Left hindlimb (tissue), 1 donor: Measurements from ENCODE around the gene ZNF441.
A peak's percentile ranks its signal among the peaks of the same experiment; 100 is the strongest.
"Not testable (repeated sequence)": the region's sequence is repeated elsewhere in the genome, so short reads cannot be mapped to it uniquely, and the experiment has no call there.

Experiments
- DNase-seq: peaks from one replicate; pipeline ENCODE4 v3.0.0-alpha.2; 2018

The ZNF441 gene

DNA sequence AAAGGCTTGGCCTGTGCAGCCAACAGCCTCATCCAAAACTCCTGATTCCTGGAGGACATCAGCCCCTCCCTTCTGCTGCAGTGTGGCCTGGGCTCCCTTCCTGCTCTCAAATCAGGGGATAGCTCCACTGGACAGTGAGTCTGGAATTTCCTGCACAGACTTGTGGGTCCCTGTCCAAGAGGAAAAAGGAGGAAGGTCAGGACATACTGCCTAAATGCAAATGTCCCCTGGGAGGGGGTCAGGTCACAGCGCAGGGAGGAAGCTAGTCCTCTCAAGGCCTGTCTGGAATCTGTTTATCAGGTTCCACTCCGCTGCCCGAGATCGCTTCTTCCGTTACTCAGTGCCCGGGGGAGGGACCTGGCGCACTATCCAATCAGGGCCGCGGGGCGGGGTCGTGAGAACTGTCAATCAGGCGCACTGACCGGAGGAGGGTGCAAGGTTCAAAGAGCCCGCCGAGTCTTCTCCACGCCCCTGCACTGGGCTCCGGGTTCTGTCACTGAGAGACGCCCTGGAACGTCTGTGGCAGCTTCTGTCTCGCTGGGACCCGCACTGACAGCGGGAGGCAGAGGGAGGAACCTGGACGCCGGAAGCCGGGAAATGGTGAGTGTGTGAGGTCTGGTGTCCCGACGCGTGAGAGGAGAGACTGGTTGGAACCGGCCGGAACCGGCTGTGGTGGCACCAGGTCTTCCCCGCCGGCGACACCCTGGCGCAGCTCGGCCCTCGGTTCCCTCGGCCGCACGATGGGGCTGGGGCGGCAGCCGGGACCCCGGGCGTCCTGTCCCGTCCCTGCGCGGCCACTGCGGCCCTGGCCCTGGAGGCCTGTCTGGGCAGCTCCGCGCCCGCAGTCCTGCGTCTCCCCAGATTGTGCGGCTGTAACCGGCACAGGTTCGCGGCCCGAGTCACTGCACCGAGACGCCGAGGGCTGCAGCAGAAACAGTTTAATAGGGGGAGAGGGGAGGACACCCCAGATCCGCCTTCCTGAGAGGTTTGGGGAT lies at the start of gene ZNF441:
Gene ZNF441, plus strand, starts transcription at position 404 of the 995 bp plus-strand sequence. Its CDS starts 194 bp downstream, at position 598.
- peak; percentile 97 for DNase-seq

DNA sequence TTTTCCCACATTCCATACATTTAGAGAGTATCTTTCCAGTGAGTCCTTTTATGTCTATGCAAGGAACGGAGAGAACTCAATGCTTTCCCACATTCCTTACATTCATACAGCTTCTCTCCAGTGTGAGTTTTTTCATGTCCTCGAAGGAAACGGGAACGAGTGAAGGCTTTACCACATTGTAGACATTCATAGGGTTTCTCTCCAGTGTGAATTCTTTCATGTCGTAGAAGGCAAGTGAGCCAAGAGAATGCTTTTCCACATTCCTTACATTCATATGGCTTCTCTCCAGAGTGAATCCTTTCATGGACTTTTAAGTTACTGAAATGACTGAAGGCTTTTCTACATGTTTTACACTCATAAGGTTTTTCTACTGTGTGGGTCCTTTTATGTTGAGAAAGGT lies 45.1 kb upstream of the ZNF441 start:
- DNase-seq = no peak

DNA sequence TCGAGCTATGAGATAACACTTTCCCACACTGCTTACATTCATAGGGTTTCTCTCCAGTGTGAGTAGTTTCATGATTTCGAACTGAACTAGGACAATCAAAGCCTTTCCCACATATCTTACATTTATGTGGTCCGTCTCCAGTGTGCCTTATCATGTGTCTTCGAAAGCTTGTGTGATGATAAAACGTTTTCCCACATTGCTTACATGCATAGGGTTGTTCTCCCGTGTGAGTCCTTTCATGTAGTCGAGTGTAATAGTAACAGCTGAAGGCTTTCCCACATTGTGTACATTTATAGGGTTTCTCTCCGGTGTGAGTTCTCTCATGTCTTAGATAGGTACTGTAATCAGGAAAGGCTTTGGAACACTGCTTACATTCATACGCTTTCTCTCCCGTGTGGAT lies 44.4 kb upstream of the ZNF441 start:
- no peak for DNase-seq

DNA sequence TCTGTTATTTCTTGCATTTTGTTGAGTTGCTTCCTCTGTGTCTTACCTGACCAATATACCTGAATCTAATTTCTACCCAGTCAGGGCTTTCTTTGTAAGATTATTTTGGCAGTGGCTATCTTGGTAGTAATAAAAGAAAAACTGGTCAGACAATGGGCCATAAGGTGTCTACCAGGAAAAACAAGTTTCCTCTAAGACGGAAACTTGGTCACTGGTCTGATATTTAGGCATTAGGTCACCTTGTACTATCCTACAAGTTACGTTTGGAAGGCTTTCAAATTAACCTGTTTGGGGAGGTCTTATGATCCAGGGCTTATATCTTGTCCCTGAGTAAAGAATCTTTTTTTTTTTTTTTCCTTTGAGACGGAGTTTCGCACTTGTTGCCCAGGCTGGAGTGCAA lies 37.2 kb upstream of the ZNF441 start:
- DNase-seq = no peak

DNA sequence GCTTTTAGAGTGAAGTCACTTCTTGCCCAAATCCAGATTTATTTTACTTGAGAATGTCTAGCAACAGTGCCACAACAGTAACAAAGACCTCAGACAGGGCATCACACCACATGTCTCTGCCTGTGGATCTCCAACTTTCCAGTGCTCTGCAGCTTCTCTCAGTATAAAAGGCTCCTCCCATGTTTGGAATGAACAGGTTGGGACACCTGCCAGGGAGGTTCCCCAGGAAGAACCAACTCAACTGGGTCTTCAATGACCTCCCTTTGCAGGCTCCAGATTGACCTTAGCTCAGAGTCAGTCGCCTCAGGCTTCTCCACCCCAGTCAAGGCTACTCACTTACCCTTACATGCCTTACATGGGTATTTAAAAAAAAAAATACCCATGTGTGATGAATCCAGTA lies 31.4 kb upstream of the ZNF441 start:
- DNase-seq = no peak

DNA sequence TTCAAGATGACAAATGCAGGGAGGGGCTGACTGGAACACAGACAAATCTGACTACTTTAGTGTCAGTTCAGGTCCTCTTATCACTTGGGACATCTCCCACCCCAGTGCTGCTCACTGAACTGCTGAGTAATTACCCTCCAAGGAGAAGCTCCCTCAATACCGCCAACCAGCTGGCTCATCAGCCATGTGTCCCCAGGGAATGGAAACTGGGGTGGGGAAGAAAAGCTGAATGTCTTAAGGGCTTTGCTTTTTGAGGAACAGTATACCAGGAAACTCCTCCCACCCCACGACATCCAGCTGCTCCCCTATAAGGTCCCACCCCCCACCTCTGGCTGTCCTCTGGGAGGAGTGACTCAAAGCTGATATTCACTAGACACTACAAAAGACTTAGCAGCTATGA lies 30.1 kb upstream of the ZNF441 start:
- peak; percentile 37 for DNase-seq

DNA sequence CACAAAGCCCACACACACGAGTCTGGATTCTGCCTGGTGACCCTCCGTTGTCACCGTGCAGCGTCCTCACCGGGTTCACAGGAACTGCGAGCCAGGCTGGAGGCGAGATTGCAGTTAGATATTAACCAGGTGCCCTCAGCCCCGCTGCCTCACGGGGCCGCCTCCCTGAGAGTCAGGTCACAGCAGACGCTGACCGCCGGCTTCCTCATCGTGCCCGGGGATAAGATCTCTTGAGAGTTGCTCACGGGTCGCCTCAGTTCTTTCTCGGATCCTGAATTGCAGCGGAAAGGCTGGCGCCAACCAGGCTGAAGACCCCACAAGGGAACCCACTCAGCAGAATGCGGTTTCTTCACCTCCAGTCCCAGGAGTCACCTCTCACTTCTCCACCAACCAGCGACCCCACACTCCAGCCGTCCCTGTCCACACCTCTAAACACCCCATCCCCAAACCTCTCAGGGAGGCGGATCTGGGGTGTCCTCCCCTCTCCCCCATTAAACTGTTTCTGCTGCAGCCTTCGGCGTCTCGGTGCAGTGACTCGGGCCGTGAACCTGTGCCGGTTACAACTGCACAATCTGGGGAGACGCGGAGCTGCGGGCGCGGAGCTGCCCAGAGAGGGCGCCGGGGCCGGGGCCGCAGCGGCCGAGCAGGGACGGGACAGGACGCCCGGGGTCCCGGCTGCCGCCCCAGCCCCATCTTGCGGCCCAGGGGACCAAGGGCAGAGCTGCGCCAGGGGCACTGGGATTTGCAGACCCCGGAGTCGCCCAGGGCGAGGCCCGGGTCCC lies 28.6 kb upstream of the ZNF441 start:
- no peak for DNase-seq

DNA sequence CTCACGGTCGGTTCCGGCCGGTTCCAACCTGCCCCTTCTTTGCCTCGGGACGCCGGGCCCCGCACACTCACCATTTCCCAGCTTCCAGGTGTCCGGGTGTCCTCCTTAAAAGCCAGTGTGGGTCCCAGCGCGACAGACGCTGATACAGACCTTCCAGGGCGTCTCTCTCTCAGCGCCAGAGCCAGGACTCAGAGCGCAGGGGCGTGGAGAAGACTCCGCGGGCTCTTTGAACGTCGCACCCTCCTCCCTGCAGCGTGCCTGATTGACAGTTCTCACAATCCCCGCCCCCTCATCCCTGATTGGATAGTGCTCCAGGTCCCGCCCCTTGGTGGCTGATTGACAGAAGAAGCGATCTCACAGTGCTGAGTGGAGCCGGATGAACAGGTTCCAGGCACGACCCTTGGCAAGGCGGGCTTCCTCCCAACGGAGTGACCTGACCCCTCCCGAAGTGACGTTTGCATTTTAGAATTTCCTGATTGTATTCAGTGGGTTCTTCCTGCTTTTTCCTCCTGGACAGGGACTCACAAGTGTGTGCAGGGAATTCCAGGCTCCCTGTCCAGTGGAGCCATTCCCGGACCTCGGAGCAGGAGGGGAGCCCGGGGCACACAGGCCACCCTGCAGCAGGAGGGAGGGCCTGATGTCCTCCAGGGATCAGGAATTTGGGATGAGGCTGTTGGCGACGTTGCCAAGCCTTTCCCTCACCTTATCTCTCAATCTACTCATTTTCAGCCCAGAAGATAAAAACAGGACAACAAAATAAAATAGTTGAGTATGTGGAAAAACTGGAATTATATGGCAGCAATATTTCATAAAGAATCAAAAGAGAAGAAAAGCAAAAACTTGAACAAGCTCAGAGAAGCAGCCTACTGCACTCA lies 27.8 kb upstream of the ZNF441 start, which contains the start of gene ZNF823:
Gene ZNF823, minus strand, starts transcription at position 201 of the 875 bp plus-strand sequence. Its CDS starts 127 bp downstream, at position 74.
- DNase-seq = peak; percentile 99

DNA sequence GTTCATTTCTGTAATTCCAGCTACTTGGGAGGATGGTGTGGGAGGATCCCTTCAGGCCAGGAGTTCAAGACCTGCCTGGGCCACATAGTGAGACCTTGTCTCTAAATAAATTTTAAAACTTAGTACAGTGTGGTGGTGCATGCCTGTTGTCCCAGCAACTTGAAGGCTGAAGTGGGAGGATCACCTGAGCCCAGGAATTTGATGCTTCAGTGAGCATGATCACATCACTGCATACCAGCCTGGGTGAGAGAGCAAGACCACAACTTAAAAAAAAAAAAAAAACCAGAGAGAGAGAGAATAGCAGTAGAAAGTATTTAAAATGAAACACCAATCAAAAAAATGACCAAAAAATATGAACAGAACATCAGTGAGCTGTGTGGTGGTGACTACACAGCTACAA lies 20.9 kb upstream of the ZNF441 start:
- DNase-seq = no peak

DNA sequence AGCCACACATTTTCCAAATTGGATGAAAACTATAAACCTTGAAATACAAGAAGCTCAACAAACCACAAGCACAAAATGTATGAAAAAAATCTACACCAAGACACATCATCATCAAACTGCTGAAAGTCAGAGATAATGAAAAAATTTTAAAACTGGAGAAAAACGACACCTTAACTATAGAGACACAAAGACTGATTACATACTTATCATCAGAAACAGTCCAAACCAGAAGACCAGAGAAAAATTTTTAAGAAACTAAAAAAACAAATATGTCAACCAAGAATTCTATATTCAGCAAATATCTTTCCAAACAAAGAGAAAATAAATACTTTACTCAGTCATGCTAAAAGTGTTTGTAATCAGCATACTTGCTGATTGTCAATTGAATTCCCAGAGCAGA lies 19.5 kb upstream of the ZNF441 start:
- DNase-seq = no peak

DNA sequence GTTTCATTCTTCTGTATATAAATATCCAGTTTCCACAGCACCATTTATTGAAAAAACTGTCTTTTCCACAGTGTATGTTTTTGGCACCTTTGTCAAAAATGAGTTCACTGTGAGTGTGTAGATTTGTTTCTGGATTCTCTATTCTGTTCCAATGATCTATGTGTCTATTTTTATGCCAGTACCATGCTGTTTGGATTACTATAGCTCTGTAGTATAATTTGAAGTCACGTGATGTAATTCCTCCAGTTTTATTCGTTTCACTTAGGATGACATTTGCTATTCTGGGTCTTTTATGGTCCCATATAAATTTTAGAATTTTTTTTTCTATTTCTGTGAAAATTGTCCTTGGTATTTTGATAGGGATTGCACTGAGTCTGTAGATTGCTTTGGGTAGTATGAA lies 17.0 kb upstream of the ZNF441 start:
- no peak for DNase-seq

DNA sequence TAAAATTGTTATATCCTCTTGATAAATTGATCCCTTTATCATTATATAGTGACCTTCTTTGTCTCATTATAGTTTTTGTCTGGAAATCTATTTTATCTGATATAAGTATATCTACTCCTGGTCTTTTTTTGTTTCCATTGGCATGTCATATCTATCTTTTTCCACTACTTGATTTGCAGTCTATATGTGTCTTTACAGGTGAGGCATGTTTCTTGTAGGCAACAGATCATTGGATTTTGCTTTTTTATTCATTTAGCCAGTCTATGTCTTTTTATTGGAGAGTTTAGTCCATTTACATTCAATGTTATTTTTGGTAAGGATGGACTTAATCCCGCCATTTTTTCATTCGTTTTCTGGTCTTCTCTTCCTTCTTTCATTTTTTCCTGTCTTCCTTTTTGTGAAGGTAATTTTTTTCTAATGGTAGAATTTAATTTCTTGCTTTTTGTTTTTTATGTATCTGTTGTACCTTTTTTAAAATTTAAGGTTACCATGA lies 14.5 kb upstream of the ZNF441 start:
- no peak for DNase-seq

DNA sequence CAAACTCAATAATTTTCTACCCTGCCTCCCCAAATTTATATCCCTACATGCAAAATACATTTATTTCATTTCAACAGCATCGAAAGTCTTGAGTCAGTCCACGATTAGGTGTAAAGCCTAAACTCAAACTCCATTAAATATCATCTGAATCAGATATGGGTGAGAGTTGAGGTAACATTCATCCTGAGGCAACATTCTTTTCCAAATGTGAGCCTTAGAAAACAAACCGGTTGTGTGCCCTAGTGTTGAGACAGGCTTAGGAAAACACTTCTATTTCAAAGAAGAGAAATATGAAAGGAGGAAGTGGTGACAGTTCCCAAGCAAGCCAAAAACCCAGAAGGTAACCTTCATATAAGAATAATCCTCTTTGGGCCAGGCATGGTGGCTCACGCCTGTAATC lies 12.1 kb upstream of the ZNF441 start:
- no peak for DNase-seq

DNA sequence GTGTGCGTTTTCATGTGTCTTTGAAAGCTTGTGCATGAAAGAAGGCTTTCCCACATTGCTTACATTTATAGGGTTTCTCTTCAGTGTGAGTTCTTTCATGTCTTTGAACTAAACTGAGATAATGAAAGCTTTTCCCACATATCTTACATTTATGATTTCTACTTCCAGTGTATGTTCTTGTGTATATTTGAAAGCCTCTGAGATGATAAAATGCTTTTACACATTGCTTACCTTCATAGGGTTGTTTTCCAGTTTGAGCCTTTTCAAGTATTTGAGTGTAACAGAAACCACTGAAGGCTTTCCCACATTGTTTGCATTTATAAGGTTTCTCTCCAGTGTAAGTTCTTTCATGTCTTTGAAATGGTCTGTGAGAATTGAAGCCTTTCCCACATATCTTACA lies 9.8 kb upstream of the ZNF441 start:
- no peak for DNase-seq

DNA sequence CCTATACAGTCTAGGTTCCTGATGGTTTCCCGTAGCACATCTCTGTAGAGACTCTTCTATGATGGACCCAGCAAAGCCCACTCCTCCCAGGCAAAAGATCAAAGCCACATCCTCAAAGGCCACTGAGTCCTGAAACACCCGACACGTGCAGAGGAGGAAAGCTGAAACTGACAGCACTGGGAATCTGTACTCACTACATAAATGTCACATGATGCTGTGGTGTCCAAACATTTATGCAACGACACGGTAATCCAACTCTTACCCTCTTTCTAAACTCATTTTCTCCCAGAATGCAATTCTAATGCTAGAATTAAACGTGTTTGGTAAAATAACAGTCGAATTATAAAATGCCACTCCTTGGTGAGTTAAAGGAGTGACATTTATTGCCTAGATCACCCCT lies 7.0 kb upstream of the ZNF441 start:
- no peak for DNase-seq

DNA sequence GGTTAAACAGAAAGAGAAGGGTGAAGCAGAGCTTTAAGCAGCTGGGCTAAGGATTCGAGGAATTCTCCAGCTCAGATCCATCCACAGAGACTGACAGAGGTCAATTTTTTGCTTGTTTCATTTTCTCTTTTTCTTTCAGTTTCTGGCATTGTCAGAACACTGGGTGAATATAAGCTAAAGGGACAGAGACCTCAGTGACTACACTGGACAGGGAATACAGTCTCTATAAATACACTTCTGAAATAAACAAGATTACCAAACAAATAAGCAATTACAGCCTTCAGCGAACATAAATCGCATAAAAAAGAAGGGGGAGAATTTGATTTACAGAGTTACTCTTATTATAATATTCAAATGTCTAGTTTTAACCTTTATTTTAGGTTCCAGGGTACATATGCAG lies 3.7 kb upstream of the ZNF441 start:
- DNase-seq = no peak

DNA sequence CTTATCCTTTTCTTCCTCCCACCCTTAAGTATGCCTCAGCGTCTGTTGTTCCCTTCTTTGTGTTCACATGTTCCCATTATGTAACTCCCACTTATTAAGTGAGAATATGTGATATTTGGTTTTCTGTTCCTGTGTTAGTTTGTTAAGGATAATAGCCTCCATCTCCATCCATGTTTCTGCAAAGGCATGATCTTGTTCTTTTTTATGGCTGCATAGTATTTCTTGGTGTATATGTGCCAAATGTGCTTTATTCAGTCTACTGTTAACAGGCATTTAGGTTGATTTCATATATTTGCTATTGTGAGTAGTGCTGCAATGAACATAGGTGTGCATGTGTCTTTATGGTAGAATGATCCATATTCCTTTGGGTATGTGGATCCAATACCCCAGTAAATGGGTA lies 3.2 kb upstream of the ZNF441 start:
- DNase-seq = no peak

DNA sequence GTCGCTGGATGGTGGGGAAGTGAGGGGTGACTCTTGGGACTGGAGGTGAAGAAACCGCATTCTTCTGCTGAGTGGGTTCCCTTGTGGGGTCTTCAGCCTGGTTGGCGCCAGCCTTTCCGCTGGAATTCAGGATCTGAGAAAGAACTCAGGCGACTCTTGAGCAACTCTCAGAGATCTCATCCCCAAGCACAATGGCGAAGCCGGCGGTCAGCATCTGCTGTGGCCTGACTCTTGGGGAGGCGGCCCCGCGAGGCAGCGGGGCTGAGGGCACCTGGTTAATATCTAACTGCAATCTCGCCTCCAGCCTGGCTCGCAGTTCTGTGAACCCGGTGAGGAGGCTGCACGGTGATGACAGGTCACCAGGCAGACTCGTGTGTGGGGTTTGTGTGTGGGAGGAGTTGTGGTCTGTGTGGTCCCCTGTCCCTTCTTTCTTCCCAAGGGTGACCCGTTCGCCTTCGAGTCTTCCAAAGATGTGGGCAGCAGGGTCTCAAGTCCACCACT lies 883 bp downstream of the ZNF441 start:
- DNase-seq = no peak

DNA sequence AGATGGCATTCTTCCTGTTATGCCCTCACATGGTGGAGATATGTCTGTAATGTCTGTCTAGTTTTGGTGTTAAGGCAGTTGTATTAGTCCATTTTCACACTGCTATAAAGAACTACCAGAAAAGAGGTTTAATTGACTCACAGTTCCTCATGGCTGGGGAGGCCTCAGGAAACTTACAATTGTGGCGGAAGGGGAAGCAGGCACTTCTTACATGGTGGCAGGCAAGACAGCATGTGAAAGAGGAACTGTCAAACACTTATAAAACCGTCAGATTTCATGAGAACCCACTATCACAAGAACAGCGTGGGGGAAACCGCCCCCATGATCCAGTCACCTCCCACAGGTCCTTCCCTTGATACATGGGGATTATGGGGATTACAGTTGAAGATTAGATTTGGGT lies 3.2 kb downstream of the ZNF441 start:
- DNase-seq = no peak

DNA sequence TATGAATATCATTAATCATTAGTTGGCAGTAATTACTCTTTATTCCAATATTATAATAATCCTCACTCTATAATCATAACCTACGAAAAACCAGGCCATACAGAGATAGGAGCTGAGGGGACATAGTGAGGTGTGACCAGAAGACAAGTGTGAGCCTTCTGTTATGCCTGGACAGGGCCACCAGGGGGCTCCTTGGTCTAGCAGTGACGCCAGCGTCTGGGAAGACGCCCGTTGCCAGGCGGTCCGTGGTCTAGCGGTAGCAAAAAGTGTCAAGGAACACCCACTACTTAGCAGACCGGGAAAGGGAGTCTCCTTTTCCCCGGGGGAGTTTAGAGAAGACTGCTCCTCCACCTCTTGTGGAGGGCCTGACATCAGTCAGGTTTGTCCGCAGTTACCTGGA lies 4.7 kb downstream of the ZNF441 start:
- DNase-seq = not testable (repeated sequence)

DNA sequence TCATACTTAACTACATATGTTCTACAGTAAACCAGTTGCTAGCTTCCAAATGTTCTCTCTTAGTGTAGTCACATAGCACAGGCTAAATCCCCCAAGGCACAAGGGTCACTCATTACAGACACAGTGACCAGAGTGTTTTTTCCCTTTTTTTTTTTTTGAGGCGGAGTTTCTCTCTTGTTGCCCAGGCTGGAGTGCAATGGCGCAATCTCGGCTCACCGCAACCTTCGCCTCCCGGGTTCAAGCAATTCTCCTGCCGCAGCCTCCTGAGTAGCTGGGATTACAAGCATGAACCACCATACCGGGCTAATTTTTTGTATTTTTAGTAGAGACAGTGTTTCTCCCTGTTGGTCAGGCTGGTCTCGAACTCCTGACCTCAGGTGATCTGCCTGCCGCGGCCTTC lies 9.9 kb downstream of the ZNF441 start:
- not testable (repeated sequence) for DNase-seq

DNA sequence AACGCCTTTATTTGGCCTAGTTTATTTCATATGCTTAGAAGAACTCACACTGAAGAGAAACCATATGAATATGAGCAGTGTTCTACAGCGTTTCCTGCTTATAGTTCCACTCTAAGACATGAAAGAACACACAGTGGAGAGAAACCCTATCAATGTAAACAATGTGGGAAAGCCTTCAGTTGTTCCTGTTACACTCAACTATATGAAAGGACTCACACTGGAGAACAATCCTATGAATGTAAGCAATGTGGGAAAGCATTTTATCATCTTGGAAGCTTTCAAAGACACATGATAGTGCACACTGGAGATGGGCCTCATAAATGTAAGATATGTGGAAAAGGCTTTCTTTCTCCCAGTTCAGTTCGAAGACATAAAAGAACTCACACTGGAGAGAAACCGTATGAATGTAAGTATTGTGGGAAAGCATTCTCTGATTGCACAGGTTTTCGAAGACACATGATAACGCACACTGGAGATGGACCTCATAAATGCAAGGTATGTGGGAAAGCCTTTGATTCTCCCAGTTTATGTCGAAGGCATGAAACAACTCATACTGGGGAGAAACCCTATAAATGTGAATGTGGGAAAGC lies 13.7 kb downstream of the ZNF441 start:
- no peak for DNase-seq
